Measurements from ENCODE around the gene GNG12.

Gene GNG12

GRCh38 chr1:67696708-67697107, 136.6 kb downstream of the GNG12 start:
- DNase-seq: no peak

GRCh38 chr1:67695963-67696362, 137.3 kb downstream of the GNG12 start:
- no peak for DNase-seq

GRCh38 chr1:67691712-67692111, 141.6 kb downstream of the GNG12 start:
- DNase-seq: no peak

GRCh38 chr1:67690411-67690810, 142.9 kb downstream of the GNG12 start:
- DNase-seq: no peak

- no peak for DNase-seq
Observed at GRCh38 chr1:67690018-67690363, 143.3 kb downstream of the GNG12 start.

- no peak for DNase-seq
Observed at GRCh38 chr1:67689267-67690017, 143.8 kb downstream of the GNG12 start.

- DNase-seq: no peak
Observed at GRCh38 chr1:67688526-67689219, 144.6 kb downstream of the GNG12 start.

GRCh38 chr1:67687649-67688048, 145.6 kb downstream of the GNG12 start:
- DNase-seq: no peak

- no peak for DNase-seq
Observed at GRCh38 chr1:67687198-67687545, 146.1 kb downstream of the GNG12 start.

- peak; percentile 59 for DNase-seq
Observed at GRCh38 chr1:67686267-67687197, 146.7 kb downstream of the GNG12 start.

- peak; percentile 21 for DNase-seq
Observed at GRCh38 chr1:67685558-67686266, 147.6 kb downstream of the GNG12 start.

GRCh38 chr1:67685067-67685557, 148.2 kb downstream of the GNG12 start, which contains the start of gene GADD45A:
Gene GADD45A (plus strand): TSS chr1:67685201. CDS start chr1:67685495, 294 bp downstream.
- peak; percentile 95 for DNase-seq

GRCh38 chr1:67684526-67685066, 148.7 kb downstream of the GNG12 start:
- DNase-seq: no peak

GRCh38 chr1:67683766-67684525, 149.3 kb downstream of the GNG12 start:
- DNase-seq: no peak

GRCh38 chr1:67683316-67683715, 150.0 kb downstream of the GNG12 start:
- no peak for DNase-seq

- no peak for DNase-seq
Observed at GRCh38 chr1:67682659-67683197, 150.5 kb downstream of the GNG12 start.

- DNase-seq: no peak
Observed at GRCh38 chr1:67680486-67680885, 152.8 kb downstream of the GNG12 start.

- DNase-seq: no peak
Observed at GRCh38 chr1:67679691-67680090, 153.6 kb downstream of the GNG12 start.

- no peak for DNase-seq
Observed at GRCh38 chr1:67677930-67678329, 155.3 kb downstream of the GNG12 start.

GRCh38 chr1:67677408-67677807, 155.9 kb downstream of the GNG12 start:
- DNase-seq: no peak

GRCh38 chr1:67676946-67677345, 156.3 kb downstream of the GNG12 start:
- no peak for DNase-seq

Data from CD4-positive, alpha-beta T cell treated with Interferon gamma for 1 hour (primary cell).